Uterus (tissue), 2 donors: ENCODE data around the gene GATAD2B.
"Not testable (repeated sequence)": the region's sequence is repeated elsewhere in the genome, so short reads cannot be mapped to it uniquely, and the experiment has no call there.

Experiments used
- CTCF ChIP-seq, 4 experiments: fragments of 200-600 bp in 2 of 4; fragments of 450-650 bp in 2 of 4; sonication (generic) in 2 of 4; IDR thresholded peaks; one replicate each; pipeline ENCODE4 v1.5.1; 2016 to 2019; ENCODE audit warnings: antibody characterized with exemption in 4 of 4, mild to moderate bottlenecking in 2 of 4, moderate library complexity in 1 of 4
- POLR2A ChIP-seq, 2 donors: fragments of 450-650 bp; IDR thresholded peaks; one replicate each; pipeline ENCODE4 v1.6.1; 2016; ENCODE audit warnings: antibody characterized with exemption in 2 of 2, mild to moderate bottlenecking in 1 of 2, moderate library complexity in 1 of 2

GRCh38 chr1:153905908-153906307 is 16.9 kb downstream of the GATAD2B start:
- TF ChIP-seq CTCF, POLR2A (IDR thresholded peaks at IDR 0.05): not testable (repeated sequence)
